ENCODE data around the gene PRMT7.

The PRMT7 gene

GRCh38 chr16:68370581-68371275 is 59.9 kb downstream of the PRMT7 start:
- DNase-seq (ENCODE audit: low spot score), result no peak
- ChIA-PET POLR2A (ENCODE audit: low non-redundant PET) (no interaction called here), CTCF (interaction anchor here (0.6 to 0.8 kb wide), 3 partner anchors 37 to 139 kb away, joined by 3 to 7 read pairs (median 3); no protein-coding TSS in a partner anchor)
- no peak overlapping the region for H3K27ac ChIP-seq
- TF ChIP-seq, protein P1, sequence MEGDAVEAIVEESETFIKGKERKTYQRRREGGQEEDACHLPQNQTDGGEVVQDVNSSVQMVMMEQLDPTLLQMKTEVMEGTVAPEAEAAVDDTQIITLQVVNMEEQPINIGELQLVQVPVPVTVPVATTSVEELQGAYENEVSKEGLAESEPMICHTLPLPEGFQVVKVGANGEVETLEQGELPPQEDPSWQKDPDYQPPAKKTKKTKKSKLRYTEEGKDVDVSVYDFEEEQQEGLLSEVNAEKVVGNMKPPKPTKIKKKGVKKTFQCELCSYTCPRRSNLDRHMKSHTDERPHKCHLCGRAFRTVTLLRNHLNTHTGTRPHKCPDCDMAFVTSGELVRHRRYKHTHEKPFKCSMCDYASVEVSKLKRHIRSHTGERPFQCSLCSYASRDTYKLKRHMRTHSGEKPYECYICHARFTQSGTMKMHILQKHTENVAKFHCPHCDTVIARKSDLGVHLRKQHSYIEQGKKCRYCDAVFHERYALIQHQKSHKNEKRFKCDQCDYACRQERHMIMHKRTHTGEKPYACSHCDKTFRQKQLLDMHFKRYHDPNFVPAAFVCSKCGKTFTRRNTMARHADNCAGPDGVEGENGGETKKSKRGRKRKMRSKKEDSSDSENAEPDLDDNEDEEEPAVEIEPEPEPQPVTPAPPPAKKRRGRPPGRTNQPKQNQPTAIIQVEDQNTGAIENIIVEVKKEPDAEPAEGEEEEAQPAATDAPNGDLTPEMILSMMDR (conservative IDR thresholded peaks at IDR 0.05; ENCODE audit: low read depth), result no peak

DNA sequence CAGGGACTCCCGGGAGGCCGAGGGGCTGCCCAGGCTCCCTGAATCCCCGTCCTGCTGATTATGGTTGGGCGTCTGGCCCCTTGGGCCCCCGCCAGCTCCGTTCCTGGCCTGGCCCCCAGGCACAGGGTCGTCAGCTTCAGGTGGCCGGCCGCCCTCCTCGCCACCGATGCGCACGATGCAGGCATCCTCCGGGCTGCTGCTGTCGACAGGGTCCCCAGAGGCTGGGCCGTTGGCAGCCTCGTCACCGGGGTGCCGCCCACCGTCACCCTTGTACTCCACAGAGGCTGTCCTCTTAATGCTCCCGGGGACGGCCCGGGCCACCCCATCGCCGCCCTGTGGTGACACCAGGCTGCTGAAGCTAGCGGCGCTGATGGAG is 60.4 kb downstream of the PRMT7 start:
- no peak overlapping the region for H3K27ac ChIP-seq
- ChIA-PET POLR2A (ENCODE audit: low non-redundant PET) (no interaction called here), CTCF (interaction anchor here (0.6 to 0.8 kb wide), 2 partner anchors 36 to 139 kb away, joined by 3 to 7 read pairs; no protein-coding TSS in a partner anchor)
- no peak for DNase-seq (ENCODE audit: low spot score)
- TF ChIP-seq, protein P1 (conservative IDR thresholded peaks at IDR 0.05; ENCODE audit: low read depth), result no peak

- POLR2A ChIA-PET (ENCODE audit: low non-redundant PET), result no interaction called here
- DNase-seq (ENCODE audit: low spot score), result no peak
- CTCF ChIA-PET, result interaction anchor here (0.9 kb wide), 1 partner anchor 12 kb away, joined by 3 read pairs; no protein-coding TSS in a partner anchor
- TF ChIP-seq, protein P1 (conservative IDR thresholded peaks at IDR 0.05; ENCODE audit: low read depth), result no peak
- no peak overlapping the region for H3K27ac ChIP-seq
Measured at GRCh38 chr16:68371706-68372380, 61.0 kb downstream of the PRMT7 start.

- TF ChIP-seq, protein P1 (conservative IDR thresholded peaks at IDR 0.05; ENCODE audit: low read depth), result no peak
- H3K27ac ChIP-seq, result no peak overlapping the region
- CTCF ChIA-PET, result interaction anchor here (0.6 to 0.9 kb wide), 2 partner anchors 12 to 22 kb away, joined by 3 read pairs; no protein-coding TSS in a partner anchor
- no peak for DNase-seq (ENCODE audit: low spot score)
- POLR2A ChIA-PET (ENCODE audit: low non-redundant PET), result interaction anchor here (1.0 kb wide), 1 partner anchor 32 kb away, joined by 3 read pairs; no protein-coding TSS in a partner anchor
Measured at GRCh38 chr16:68372381-68372720, 61.5 kb downstream of the PRMT7 start.

DNA sequence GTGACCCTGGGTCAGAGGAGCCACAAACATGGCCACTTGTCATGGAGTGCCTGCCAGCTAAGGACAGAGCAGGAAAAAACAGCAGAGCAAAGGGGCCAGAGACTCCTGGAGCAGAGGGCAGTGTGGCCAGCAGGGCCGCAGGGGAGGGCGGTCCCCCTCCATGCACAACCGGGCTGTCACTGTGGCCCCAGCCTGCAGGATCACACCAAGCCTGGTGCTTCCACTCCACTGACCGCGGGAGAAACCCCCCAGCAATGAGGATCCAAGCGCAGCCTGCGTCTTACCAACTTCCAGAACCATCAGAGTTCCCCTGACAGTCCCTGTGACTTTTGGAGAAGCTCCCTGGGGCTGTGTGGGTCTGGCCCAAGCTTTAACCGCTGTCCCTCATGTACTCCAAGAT is 62.0 kb downstream of the PRMT7 start:
- CTCF ChIA-PET, result interaction anchor here (0.6 to 0.9 kb wide), 2 partner anchors 11 to 22 kb away, joined by 3 read pairs; no protein-coding TSS in a partner anchor
- no peak overlapping the region for H3K27ac ChIP-seq
- TF ChIP-seq, protein P1 (conservative IDR thresholded peaks at IDR 0.05; ENCODE audit: low read depth), result no peak
- DNase-seq (ENCODE audit: low spot score), result no peak
- POLR2A ChIA-PET (ENCODE audit: low non-redundant PET), result interaction anchor here (0.5 to 1.0 kb wide), 2 partner anchors 31 to 107 kb away, joined by 3 read pairs; no protein-coding TSS in a partner anchor

- POLR2A ChIA-PET (ENCODE audit: low non-redundant PET), result interaction anchor here (0.7 to 1.0 kb wide), 2 partner anchors 30 to 91 kb away, joined by 3 read pairs; no protein-coding TSS in a partner anchor
Measured at GRCh38 chr16:68373528-68374245, 62.9 kb downstream of the PRMT7 start.

More at GRCh38 chr16:68373528-68374245, 62.9 kb downstream of the PRMT7 start:
- no peak for DNase-seq (ENCODE audit: low spot score)
- CTCF ChIA-PET, result interaction anchor here (0.6 kb wide), 1 partner anchor 120 kb away, joined by 4 read pairs; no protein-coding TSS in a partner anchor
- no peak overlapping the region for H3K27ac ChIP-seq
- TF ChIP-seq, protein P1 (conservative IDR thresholded peaks at IDR 0.05; ENCODE audit: low read depth), result no peak
